ENCODE results near the gene RCOR3.

Gene RCOR3

DNA sequence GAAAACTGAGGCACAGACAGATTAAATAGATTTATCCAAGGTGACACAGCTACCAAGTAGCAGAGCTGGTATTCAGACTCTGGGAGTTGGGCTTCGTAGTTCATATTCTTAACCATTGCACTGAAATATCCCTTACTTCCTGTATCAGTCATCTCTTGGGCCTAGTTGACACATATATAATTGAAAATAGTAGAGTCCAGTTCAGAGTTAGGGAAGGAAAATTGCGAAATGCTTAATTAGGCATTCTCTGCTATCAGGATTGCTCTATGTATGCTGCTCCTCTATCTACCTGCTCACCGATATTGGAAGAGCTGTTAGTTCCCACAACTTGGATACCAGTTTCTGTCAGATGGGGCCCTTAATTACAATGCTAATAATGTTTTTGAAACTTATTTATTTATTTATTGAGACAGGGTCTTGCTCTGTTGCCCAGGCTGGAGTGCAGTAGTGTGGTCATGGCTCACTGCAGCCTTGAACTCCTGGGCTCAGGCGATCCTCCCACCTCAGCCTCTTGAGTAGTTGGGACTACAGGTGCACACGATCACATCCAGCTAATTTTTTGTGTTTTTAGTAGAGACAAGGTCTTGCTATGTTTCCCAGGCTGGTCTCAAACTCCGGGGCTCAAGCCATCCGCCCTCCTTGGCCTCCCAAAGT, 8.2 kb downstream of the RCOR3 start:
- Histone ChIP-seq H3K36me3 (replicated peaks; ENCODE audit: insufficient read depth, low read length) (0 out of 2 replicates have a peak, but pooled peaks cover 2% of the 10 kb centered on the region), H3K9me2 (replicated peaks; ENCODE audit: insufficient read depth, low read length) (no peaks in the 10 kb centered on the region), H3K27ac (ENCODE audit: low read length) (no peak overlapping the region), H2AFZ (ENCODE audit: low read length) (no peak overlapping the region), H3K9ac (ENCODE audit: low read length) (no peak overlapping the region), H3K4me2 (ENCODE audit: low read depth, low read length) (no peak overlapping the region), H4K20me1 (ENCODE audit: insufficient read depth, low read length) (no peaks in the 10 kb centered on the region), H3K27me3 (replicated peaks; ENCODE audit: insufficient read depth, low read length) (no peaks in the 10 kb centered on the region), H3K9me3 (replicated peaks; ENCODE audit: insufficient read depth, low read length) (no peaks in the 10 kb centered on the region), H3K4me3 (ENCODE audit: low read length) (no peak overlapping the region), H3K79me2 (ENCODE audit: low read length) (peaks cover 38% of the 10 kb centered on the region), H3F3A (ENCODE audit: insufficient read depth, low read length) (no peaks in the 10 kb centered on the region), H3K4me1 (ENCODE audit: low read length) (no peaks in the 10 kb centered on the region)
- TF ChIP-seq, protein P1, sequence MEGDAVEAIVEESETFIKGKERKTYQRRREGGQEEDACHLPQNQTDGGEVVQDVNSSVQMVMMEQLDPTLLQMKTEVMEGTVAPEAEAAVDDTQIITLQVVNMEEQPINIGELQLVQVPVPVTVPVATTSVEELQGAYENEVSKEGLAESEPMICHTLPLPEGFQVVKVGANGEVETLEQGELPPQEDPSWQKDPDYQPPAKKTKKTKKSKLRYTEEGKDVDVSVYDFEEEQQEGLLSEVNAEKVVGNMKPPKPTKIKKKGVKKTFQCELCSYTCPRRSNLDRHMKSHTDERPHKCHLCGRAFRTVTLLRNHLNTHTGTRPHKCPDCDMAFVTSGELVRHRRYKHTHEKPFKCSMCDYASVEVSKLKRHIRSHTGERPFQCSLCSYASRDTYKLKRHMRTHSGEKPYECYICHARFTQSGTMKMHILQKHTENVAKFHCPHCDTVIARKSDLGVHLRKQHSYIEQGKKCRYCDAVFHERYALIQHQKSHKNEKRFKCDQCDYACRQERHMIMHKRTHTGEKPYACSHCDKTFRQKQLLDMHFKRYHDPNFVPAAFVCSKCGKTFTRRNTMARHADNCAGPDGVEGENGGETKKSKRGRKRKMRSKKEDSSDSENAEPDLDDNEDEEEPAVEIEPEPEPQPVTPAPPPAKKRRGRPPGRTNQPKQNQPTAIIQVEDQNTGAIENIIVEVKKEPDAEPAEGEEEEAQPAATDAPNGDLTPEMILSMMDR (IDR thresholded peaks at IDR 0.05; ENCODE audit: low read length), result no peak
- TF ChIP-seq EZH2 (optimal IDR thresholded peaks at IDR 0.05; ENCODE audit: low read depth, low read length) (no peak), EZH2phosphoT487 (IDR thresholded peaks at IDR 0.05; ENCODE audit: low read length) (no peak)
- DNase-seq, result no peak

DNA sequence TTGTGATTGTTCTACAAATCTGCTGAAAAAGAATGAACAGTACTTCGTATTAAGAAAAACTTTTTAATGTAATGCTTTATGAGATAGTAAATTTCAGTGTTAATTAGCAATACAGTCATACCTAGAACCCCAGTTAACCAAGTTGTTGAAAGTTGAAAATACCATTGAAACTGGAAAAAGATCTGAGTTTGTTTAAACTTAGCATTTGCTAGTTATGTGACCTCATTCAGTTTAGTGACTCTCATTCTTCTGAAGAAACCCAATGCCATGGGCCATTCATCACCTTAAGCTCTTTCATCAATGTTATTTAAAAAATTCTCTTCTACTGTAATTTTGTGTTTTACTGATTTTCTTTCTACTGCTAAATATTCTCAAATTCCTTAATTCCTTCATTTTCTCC, 20.2 kb downstream of the RCOR3 start:
- peaks cover 9% of the 10 kb centered on the region; the same call in 1 of the 2 replicates for H3K36me3 ChIP-seq (replicated peaks; ENCODE audit: insufficient read depth, low read length)
- no peak overlapping the region for H2AFZ ChIP-seq (ENCODE audit: low read length)
- no peak overlapping the region for H3K4me3 ChIP-seq (ENCODE audit: low read length)
- TF ChIP-seq, protein P1 (IDR thresholded peaks at IDR 0.05; ENCODE audit: low read length), result no peak
- TF ChIP-seq EZH2 (optimal IDR thresholded peaks at IDR 0.05; ENCODE audit: low read depth, low read length) (no peak), EZH2phosphoT487 (IDR thresholded peaks at IDR 0.05; ENCODE audit: low read length) (no peak)
- peaks cover 19% of the 10 kb centered on the region for H3K79me2 ChIP-seq (ENCODE audit: low read length)
- H3K4me2 ChIP-seq (ENCODE audit: low read depth, low read length), result no peak overlapping the region
- peaks cover 14% of the 10 kb centered on the region for H3K4me1 ChIP-seq (ENCODE audit: low read length)
- H3K9me3 ChIP-seq (replicated peaks; ENCODE audit: insufficient read depth, low read length), result no peaks in the 10 kb centered on the region
- no peaks in the 10 kb centered on the region; the same call in 1 of the 2 replicates for H4K20me1 ChIP-seq (ENCODE audit: insufficient read depth, low read length)
- no peak overlapping the region for H3K9ac ChIP-seq (ENCODE audit: low read length)
- DNase-seq, result no peak
- no peaks in the 10 kb centered on the region for H3K27me3 ChIP-seq (replicated peaks; ENCODE audit: insufficient read depth, low read length)
- H3F3A ChIP-seq (ENCODE audit: insufficient read depth, low read length), result peaks cover 24% of the 10 kb centered on the region
- no peaks in the 10 kb centered on the region for H3K9me2 ChIP-seq (replicated peaks; ENCODE audit: insufficient read depth, low read length)
- no peak overlapping the region for H3K27ac ChIP-seq (ENCODE audit: low read length)

DNA sequence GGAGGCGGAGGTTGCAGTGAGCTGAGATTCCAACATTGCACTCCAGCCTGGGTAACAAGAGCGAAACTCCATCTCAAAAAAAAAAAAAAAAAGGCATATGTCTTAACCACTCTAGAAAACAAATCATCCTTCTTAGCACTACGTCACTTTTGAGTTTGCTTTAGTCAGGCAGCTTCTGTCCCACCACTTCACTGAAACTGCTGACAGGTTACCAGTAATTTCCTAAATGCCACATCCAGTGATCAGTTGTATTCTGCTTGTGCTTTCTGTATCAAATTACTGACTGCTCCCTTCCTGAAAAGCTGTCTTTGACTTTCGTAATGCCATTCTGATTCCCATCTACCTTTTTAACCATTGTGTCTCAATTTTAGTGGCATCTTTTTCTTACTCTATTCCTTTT, 21.7 kb downstream of the RCOR3 start:
- Histone ChIP-seq H3K9me3 (replicated peaks; ENCODE audit: insufficient read depth, low read length) (no peaks in the 10 kb centered on the region), H3K4me3 (ENCODE audit: low read length) (peak overlapping the region; percentile 34), H3F3A (ENCODE audit: insufficient read depth, low read length) (peaks cover 18% of the 10 kb centered on the region), H3K36me3 (replicated peaks; ENCODE audit: insufficient read depth, low read length) (peaks cover 9% of the 10 kb centered on the region; the same call in 1 of the 2 replicates), H4K20me1 (ENCODE audit: insufficient read depth, low read length) (no peaks in the 10 kb centered on the region), H3K9me2 (replicated peaks; ENCODE audit: insufficient read depth, low read length) (no peaks in the 10 kb centered on the region), H3K27me3 (replicated peaks; ENCODE audit: insufficient read depth, low read length) (no peaks in the 10 kb centered on the region), H3K4me1 (ENCODE audit: low read length) (peaks cover 14% of the 10 kb centered on the region), H3K4me2 (ENCODE audit: low read depth, low read length) (peak overlapping the region; percentile 71), H2AFZ (ENCODE audit: low read length) (no peak overlapping the region), H3K79me2 (ENCODE audit: low read length) (peaks cover 27% of the 10 kb centered on the region), H3K27ac (ENCODE audit: low read length) (peak overlapping the region; percentile 80), H3K9ac (ENCODE audit: low read length) (peak overlapping the region; percentile 49)
- TF ChIP-seq, protein P1 (IDR thresholded peaks at IDR 0.05; ENCODE audit: low read length), result no peak
- no peak for TF ChIP-seq EZH2phosphoT487 (IDR thresholded peaks at IDR 0.05; ENCODE audit: low read length)
- TF ChIP-seq EZH2 (optimal IDR thresholded peaks at IDR 0.05; ENCODE audit: low read depth, low read length), result no peak
- peak; percentile 92 for DNase-seq

Data from MM.1S (cell line).